GM21825 (cell line): Measurements from ENCODE around the gene TMEM50A.
A peak's percentile ranks its signal among the peaks of the same experiment; 100 is the strongest.
"Not testable (repeated sequence)": the region's sequence is repeated elsewhere in the genome, so short reads cannot be mapped to it uniquely, and the experiment has no call there.

ENCODE experiments used
- ATAC-seq: cut with Tn5 transposase; IDR thresholded peaks from one replicate; pipeline ENCODE4 v1.9.1; 2021; ENCODE audit warnings: mild to moderate bottlenecking, moderate library complexity; ENCODE audit not compliant: unreplicated experiment

The TMEM50A gene

DNA sequence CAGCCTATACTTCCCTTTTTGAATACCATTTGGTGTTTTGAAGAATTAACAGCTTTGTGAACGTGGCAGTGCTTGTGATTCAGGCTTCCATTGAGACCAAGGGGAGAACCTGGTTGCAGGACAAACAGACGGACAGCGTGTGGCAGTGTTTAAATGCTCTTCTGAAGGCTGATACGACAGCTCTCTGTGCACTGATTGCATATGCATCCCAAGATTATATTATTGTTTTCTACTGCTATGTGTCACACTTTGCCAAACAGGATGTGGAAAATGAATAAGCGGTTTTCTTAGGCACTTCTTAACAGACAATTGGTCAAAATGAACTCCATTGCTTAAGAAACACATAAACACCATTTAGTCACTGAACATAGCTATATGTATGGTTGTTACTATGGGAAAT is 8.2 kb upstream of the TMEM50A start:
- not testable (repeated sequence) for ATAC-seq

DNA sequence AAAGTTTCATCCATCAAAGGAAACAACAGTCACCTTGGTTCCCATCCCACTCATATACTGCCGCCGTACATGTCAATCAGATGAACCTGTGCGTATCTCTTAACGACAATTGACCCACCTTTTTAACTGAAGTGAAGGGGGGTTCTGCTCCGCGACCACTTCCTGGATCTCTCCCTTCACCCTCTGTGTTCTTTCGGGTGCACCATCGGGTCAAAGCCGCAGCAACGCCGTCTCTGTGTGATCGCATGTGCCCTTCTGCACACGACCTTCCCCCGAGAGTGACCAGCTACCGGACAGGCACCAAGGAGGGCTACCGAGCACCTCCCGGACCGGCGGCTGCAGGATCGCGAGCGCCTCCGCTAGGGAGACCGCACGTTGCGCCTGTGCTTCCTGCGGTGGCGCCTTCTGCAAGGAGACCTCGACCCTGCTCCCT is 1.2 kb upstream of the TMEM50A start:
- ATAC-seq: peak; percentile 28

DNA sequence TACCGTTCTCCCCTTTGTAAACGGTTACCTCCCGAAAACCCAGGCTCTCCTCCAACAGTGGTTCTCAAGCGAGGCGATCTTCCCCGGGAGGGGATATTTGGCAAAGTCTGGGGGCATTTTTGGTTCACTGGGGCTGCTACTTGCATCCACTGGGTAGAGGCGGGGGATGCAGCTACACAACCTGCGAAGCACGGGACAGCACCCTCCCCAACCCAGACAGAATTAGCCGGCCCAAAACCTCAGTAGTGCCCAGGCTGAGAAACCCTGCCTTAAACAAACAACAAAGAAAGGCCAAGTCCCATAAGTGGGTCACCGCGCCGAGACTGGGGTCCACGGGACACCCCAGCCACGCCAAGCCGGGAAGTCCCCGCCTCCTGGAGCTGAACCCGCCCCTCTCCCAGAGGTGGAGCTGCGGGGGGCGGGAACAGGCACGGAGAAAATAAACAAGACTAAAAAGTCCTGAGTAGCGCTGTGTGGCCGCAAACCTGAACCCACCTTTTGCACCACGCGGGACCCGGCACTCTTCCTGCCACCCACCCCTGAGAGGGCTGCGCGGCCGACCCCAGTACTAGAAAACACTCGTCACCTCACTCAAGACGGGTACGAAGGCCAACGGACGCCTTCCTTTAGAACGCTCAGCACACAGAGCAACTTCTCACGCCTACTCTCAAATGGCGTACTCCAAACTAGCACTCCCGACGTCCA is 499 bp upstream of the TMEM50A start:
- peak; percentile 38 for ATAC-seq

DNA sequence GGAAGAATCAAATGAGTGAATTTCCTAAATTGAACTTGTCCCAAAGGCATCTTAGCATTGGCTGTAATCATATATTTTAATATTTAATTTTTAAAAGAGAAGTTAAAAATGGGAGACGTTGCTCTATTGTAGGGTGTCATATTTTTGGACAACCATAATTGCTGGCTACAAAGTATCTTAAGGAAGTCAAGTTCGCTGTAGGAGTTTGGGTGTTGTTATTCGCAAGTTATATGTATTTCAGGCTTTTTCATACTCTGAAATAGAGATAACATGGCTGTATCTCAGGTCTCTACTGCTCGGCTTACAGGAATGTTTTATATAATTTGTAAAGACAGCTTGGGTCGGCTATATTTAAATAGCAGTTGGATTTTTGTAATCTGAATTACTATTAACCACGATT is 852 bp downstream of the TMEM50A start:
- no peak for ATAC-seq

DNA sequence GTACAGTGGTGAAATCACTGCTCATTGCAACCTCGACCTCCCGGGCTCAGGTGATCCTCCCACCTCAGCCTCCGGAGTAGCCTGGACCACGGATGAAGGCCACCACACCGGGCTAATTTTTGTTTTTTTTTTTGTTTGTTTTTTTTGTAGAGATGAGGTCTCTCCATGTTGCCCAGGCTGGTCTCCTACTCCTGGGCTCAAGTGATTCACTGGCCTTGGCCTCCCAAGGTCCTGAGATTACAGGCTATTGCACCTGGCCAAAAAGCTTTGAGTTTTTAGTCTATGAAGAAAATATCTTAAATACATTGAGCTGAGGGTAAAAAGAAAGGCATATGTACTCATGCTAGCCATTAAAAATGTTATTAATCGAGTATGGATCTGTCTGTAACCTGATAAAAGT is 3.6 kb downstream of the TMEM50A start:
- ATAC-seq: no peak

DNA sequence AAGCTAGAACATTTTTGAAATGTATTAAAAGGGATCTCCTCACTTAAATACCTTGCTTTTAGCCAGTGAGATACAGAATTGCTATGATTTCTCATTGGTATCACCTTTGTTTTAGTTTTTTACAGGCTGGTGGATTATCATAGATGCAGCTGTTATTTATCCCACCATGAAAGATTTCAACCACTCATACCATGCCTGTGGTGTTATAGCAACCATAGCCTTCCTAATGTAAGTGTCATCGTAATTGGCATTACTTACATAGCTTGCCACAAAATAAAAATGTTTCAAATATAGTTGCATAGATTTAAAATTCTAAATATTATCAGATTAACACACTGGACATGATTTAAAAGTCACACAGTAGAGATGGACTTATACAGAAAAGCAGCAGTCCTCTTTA is 4.7 kb downstream of the TMEM50A start:
- no peak for ATAC-seq

DNA sequence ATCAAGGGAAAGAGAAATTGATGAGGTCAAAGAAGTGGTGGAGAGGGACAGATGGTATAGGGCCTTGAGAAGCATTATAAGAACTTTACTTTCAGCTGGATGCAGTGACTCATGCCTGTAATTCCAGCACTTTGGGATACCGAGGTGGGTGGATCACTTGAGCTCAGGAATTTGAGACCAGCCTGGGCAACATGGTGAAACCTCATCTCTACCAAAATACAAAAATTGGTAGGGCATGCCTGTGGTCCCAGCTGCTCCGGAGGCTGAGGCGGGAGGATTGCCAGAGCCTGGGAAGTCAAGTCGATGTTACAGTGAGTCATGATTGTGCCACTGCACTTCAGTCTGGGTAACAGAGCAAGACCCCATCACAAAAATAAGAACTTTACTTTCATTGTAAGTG is 5.7 kb downstream of the TMEM50A start:
- ATAC-seq: no peak

DNA sequence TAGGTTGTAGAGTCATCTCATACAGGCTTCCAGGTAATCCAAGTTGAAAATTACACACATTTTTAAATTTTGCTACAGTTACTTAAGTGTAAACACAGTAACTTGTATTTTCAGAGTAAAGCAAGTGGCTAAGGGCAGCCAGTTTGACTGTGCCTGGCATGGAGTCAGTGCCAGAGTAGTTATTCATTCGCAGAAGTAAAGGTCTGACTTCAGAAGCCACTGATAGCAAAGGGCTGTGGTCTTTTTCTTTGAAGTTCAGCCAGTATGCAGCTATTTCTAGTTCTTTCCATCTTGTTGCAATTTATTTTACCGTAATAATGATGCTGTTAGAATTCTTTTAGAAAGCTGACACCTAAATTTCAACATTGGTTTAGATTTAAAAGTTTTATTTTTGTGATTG is 9.4 kb downstream of the TMEM50A start:
- ATAC-seq: no peak

DNA sequence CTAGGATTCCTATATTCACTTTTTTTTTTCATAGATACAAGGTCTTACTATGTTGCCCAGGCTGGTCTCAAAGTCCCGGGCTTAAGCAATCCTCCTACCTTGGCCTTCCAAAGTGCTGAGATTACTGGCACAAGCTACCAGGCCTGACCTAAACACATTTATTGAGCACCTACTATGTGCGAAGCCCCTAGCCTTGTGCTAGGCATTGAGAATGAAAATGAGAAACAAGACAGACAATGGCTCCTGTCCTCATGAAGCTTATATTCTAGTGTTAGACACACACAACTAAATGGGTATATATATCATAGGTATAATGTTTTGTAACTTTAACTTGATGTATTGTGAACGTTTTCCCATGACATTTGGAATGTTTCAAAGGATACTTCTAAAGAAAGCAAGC is 11.5 kb downstream of the TMEM50A start:
- no peak for ATAC-seq

DNA sequence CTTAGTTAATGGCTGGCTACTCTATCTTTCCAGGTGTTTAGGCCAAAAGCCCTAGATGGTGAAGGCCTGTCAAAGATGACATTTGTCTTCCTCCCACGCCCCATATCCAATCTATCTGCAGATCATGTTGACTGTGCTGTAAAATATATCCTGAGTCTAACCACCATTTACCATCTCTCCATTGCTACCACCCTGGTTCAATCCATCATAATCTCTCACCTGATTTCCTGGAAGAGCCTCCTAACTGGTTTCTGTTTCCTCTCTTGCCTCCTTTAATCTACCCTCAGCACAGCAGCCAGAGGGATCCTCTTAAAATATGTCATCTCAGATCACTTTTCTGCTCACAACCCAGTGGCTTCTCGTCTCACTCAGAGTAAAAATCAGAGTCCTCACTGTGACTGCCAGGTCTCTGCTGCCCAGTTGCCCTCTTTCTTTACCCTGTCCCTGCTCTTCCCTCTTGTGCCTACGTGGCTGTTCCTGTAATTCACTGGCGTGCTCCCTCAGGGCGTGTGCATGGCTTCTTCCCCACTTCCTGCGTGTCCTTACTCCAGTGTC is 17.8 kb downstream of the TMEM50A start:
- ATAC-seq: no peak

DNA sequence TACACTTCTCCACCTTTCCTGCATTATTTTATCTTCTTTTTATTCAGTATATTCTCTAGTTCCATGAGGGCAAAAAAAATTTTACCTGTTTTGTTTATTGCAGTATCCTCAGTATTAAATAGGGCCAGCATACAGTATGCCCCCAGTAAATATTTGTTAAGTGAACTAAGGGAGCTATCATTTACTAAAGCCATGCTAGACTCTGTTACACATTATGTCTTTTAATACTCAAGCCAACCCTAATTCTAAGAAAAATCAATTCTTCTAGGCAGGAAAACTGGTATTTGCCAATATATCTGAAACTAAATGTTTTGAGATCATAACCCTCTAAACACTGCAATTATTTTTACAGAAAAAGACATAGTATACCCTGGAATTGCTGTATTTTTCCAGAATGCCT is 18.3 kb downstream of the TMEM50A start:
- no peak for ATAC-seq

DNA sequence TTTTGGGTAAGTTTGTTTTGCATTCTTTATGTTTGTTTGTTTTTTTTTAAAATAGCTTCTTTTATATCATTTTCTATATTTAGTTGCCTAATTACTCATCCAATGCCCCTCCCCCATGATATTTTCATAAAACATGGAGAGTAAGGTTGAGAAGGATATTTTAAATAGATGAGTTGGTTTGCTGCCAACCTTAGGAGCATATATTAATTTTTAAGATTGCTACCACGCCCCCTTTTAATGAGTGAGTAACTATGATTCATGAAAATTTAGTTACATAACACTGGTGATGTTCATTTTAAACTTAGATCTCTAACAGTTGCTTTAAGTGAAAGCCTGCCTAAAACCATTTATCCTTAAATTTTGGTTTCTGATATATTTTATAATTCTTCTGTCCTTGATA is 18.7 kb downstream of the TMEM50A start:
- ATAC-seq: no peak

DNA sequence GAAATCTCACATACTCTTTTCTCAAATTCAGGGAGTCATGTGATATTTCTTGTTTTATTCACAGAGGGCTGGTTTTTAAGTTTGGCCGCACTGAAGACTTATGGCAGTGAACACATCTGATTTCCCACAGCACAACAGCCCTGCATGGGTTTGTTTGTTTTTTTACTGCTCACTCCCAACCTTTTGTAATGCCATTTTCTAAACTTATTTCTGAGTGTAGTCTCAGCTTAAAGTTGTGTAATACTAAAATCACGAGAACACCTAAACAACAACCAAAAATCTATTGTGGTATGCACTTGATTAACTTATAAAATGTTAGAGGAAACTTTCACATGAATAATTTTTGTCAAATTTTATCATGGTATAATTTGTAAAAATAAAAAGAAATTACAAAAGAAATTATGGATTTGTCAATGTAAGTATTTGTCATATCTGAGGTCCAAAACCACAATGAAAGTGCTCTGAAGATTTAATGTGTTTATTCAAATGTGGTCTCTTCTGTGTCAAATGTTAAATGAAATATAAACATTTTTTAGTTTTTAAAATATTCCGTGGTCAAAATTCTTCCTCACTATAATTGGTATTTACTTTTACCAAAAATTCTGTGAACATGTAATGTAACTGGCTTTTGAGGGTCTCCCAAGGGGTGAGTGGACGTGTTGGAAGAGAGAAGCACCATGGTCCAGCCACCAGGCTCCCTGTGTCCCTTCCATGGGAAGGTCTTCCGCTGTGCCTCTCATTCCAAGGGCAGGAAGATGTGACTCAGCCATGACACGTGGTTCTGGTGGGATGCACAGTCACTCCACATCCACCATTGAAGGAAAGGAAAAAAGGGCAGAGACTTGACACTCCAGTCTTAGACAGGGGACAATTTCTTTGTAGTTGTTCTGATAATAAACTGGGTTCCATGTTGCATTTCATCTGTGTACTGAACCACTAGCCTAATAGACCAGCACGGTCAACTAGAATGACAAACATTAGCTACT is 22.8 kb downstream of the TMEM50A start:
- ATAC-seq: no peak

DNA sequence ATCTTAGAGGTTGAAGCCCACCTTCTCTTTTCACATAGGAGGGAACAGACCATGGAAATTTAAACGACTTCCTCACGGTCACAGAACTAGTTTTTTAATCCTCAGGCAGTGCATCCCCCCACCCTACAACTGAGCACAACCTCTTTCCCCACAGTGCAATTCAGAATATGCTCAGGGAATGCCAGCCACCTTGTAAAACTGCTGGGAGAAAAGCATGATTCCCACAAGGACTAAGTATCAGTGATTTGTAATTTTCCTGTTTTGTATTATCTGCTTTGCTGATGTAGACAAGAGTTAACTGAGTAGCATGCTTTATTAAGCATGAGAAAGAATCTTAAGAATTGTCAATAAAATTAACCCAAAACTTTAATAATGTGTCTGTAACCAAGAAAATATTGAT is 23.8 kb downstream of the TMEM50A start:
- ATAC-seq: no peak

DNA sequence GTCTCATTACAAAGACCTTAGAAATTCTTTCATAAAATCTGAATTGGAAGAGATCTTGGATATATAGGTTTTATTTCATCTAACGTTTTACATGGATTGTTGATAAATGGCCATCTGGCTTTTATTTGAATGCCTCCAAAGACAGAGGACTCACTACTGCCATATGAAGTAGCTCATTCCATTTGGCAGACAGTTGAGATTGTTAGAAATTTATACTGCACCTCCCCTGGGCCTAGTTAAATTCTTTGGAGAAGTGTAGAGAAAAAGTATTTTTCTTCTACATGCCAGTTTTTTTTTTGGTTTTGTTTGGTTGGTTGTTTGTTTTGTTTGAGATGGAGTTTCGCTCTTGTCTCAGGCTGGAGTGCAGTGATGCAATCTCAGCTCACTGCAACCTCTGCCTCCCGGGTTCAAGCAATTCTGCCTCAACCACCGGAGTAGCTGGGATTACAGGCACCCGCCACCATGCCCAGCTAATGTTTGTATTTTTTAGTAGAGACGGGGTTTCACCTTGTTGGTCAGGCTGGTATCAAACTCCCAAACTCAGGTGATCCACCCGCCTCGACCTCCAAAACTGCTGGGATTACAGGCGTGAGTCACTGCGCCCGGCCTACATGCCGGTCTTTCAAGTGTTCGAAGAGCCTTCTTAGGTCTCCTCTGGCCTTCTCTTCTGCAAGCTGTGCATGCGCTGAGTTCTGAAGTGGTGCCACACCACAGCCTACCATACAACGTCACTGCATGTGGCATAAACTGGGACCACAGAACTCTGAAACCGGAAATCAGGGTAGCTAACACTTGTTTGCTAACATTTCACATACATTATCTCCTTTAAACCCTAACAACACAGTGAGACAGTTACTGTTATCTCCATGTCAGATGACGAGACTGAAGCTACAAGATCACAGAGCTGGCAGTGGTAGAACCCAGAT is 24.8 kb downstream of the TMEM50A start:
- not testable (repeated sequence) for ATAC-seq

DNA sequence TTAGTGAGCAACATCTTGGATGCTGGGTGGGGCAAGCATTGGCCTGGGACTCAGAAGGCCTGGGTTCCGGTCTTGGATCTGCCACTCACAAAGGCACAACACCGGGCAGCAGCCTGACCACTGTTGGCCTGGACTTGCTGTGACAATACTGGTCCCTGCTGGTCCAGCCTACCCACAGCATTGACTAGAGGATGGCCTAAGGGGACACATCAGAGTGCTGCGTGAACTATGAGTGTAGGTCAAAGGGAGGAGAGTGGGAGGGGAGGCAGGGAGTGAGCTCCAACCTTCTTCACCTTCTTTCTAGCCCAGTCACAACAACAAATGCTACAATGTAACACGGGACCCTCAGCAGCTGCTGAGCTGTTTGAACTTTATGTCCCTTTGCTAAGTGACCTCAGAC is 31.1 kb downstream of the TMEM50A start:
- no peak for ATAC-seq

DNA sequence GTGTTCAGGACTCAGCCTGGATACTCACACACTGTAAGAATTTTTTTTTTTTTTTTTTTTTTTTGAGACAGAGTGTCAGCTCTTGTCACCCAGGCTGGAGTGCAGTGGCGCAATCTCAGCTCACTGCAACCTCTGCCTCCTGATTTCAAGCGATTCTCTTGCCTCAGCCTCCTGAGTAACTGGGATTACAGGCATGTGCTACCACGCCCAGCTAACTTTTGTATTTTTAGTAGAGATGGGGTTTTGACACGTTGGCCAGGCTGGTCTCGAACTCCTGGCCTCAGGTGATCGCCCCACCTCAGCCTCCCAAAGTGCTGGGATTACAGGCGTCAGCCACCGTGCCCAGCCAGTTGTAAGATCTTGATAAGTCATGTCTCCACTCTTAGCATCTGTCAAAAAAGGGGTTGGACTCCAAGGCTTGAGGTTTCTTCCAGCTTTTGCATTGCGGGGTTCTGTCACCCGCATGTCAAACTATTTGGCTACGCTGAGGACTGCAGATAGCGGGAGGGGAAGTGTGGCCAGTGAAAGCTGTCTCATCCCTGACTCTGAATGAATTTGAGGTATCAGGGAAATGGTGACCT is 31.6 kb downstream of the TMEM50A start:
- not testable (repeated sequence) for ATAC-seq

DNA sequence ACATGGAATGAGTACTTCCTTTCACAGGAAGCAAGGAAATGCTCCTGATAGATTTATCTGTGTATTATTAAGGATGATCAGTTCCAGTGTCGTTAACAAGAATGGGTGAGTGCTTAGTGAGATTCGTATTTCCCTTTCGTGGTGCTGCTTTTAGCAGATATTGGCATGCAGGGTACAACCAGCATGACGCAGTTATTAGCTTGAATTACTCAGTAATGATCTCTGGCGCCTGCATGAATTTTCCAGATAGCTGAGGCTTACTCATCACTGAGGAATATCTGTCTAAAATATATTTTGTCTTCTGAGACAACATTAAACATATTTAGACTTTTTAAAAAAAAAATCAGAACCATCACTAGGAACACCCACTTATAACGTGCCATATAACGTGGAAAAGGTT is 33.6 kb downstream of the TMEM50A start:
- not testable (repeated sequence) for ATAC-seq

DNA sequence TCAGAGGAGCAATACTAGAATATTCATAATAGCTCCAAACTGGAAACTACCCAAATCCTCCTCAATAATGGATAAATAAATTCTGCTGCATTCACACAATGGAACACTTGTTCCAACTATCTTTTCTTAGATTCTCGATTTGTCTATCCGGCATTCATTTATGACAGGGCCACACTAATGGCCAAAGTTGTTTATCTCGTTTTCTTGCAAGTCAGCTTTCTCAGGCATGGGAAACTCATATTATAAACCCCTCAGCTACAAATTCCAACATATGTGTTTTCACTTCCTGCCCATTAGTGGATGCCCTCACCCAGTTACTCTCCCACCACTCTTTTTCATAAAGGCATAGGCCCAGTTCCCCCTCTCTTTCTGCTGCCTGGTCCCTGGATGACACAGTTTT is 40.2 kb downstream of the TMEM50A start:
- not testable (repeated sequence) for ATAC-seq

DNA sequence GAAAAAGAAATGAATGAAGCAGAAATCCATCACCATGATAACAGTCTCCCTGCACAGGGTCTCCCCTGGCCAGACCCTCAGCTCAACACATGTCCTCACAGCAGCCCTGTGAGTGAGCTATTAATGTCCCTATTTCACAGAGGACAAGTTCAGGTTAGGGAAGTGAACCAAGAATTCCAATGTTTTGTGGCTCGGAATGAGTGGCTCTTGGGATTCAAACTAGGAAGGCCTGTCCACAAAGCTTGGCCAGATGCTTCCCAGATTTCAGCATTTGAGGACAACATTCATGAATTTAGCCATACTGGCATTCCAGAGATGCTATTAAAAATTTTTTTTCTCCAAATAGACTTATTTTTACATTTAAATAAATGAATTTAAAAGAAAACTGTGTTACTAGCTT is 44.4 kb downstream of the TMEM50A start:
- not testable (repeated sequence) for ATAC-seq
